Measurements from ENCODE around the gene MRPL53. TPM values are rescaled to one million over a fixed set of nuclear protein-coding genes. Genes with fewer than 3 reads are reported as not detected.

Gene MRPL53
- polyA plus RNA-seq, 1 experiment, result 25.9 TPM

- ChIA-PET POLR2A (interaction anchor here (1.4 to 2.7 kb wide), 4 partner anchors 16 to 32 kb away, joined by 3 to 12 read pairs (median 6); partner anchors contain the start of genes AUP1, CCDC142, HTRA2 and MRPL53), CTCF (interaction anchor here (0.9 to 2.7 kb wide), 2 partner anchors 21 to 84 kb away, joined by 3 to 11 read pairs; partner anchors contain the start of genes CCDC142 and TTC31)
- H3K27ac ChIP-seq (ENCODE audit: low read depth, low read length), result no peak overlapping the region
- H3K9me3 ChIP-seq (ENCODE audit: control insufficient read depth, insufficient read depth, low read length), result no peaks in the 10 kb centered on the region; the same call in 1 of the 2 replicates
- TF ChIP-seq, protein P1, sequence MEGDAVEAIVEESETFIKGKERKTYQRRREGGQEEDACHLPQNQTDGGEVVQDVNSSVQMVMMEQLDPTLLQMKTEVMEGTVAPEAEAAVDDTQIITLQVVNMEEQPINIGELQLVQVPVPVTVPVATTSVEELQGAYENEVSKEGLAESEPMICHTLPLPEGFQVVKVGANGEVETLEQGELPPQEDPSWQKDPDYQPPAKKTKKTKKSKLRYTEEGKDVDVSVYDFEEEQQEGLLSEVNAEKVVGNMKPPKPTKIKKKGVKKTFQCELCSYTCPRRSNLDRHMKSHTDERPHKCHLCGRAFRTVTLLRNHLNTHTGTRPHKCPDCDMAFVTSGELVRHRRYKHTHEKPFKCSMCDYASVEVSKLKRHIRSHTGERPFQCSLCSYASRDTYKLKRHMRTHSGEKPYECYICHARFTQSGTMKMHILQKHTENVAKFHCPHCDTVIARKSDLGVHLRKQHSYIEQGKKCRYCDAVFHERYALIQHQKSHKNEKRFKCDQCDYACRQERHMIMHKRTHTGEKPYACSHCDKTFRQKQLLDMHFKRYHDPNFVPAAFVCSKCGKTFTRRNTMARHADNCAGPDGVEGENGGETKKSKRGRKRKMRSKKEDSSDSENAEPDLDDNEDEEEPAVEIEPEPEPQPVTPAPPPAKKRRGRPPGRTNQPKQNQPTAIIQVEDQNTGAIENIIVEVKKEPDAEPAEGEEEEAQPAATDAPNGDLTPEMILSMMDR (IDR thresholded peaks at IDR 0.05; ENCODE audit: low read depth, low read length), result no peak
- H3K4me3 ChIP-seq (ENCODE audit: low read depth, low read length), result no peak overlapping the region
- no peak for DNase-seq (ENCODE audit: low read depth, low spot score)
- H3K27me3 ChIP-seq (ENCODE audit: control insufficient read depth, insufficient read depth, low read length), result peaks cover 21% of the 10 kb centered on the region
Measured at GRCh38 chr2:74504591-74504990, 32.1 kb upstream of the MRPL53 start.

DNA sequence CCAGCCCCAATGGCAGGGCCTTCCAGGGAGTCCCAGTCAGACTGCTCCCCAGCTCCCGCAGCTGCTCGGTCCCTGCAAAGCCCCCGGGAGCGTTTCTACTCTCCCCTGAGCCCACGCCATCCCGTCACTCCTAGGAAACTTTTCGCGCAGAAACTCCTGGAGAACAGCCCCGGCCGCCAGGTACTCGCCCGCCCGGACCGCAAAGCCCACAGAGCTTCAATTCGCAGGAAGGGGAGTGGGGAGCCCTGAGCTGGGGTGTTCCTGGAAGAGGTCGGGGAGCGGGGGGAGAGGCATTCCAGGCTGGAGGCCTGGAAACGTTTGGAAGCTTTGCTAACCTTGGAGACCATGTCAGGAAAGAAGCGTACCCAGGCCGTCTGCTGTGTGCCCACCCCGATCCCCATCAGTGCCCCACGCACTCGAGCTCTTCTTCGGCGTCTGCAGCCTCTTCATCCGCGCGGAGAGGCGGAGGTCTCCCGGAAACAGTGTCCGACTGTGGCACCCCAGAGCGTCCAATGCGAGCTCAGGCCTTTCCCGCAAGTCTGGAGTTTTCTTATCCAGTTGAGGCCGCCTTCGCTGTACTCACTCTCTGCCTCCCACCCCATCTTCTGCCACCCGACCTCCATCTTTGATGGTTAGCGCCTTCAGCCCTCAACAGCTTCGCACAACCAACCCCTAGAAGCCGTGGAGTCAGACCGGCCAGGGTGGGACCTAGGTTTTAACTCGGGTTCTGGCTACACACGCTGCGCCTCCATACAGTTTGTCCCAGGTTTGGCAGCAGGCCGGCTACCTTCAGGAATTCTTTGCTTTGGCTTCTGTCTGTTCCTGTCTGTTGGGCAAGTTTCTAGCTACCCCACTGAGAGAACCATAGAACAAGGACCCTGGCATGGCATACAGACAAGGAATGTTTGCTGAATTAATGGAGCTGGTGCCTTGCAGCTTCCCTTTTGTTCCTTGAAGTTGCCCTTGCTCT lies 31.3 kb upstream of the MRPL53 start:
- ChIA-PET POLR2A (interaction anchor here (0.5 to 2.7 kb wide), 6 partner anchors 16 to 283 kb away, joined by 3 to 12 read pairs (median 4); partner anchors contain the start of genes AUP1, CCDC142, HTRA2 and LOXL3), CTCF (interaction anchor here (0.9 to 2.7 kb wide), 4 partner anchors 21 to 169 kb away, joined by 3 to 11 read pairs (median 6); partner anchors contain the start of genes CCDC142 and TTC31)
- H3K27me3 ChIP-seq (ENCODE audit: control insufficient read depth, insufficient read depth, low read length), result peaks cover 27% of the 10 kb centered on the region
- TF ChIP-seq, protein P1 (IDR thresholded peaks at IDR 0.05; ENCODE audit: low read depth, low read length), result no peak
- H3K4me3 ChIP-seq (ENCODE audit: low read depth, low read length), result peak overlapping the region; percentile 62
- no peaks in the 10 kb centered on the region; the same call in 1 of the 2 replicates for H3K9me3 ChIP-seq (ENCODE audit: control insufficient read depth, insufficient read depth, low read length)
- H3K27ac ChIP-seq (ENCODE audit: low read depth, low read length), result peak overlapping the region; percentile 90
- no peak for DNase-seq (ENCODE audit: low read depth, low spot score)

GRCh38 chr2:74502720-74503505 lies 30.4 kb upstream of the MRPL53 start:
- peak; percentile 58 for DNase-seq (ENCODE audit: low read depth, low spot score)
- H3K9me3 ChIP-seq (ENCODE audit: control insufficient read depth, insufficient read depth, low read length), result no peaks in the 10 kb centered on the region; the same call in 1 of the 2 replicates
- ChIA-PET CTCF (interaction anchor here (1.2 to 2.7 kb wide), 3 partner anchors 20 to 168 kb away, joined by 4 to 11 read pairs (median 9); partner anchors contain the start of genes CCDC142 and TTC31), POLR2A (interaction anchor here (1.2 to 2.7 kb wide), 5 partner anchors 15 to 51 kb away, joined by 3 to 12 read pairs (median 4); partner anchors contain the start of genes AUP1, CCDC142, HTRA2 and LOXL3)
- H3K27me3 ChIP-seq (ENCODE audit: control insufficient read depth, insufficient read depth, low read length), result peaks cover 34% of the 10 kb centered on the region
- TF ChIP-seq, protein P1 (IDR thresholded peaks at IDR 0.05; ENCODE audit: low read depth, low read length), result peak; percentile 40
- peak overlapping the region; percentile 62 for H3K4me3 ChIP-seq (ENCODE audit: low read depth, low read length)
- peak overlapping the region; percentile 90 for H3K27ac ChIP-seq (ENCODE audit: low read depth, low read length)

DNA sequence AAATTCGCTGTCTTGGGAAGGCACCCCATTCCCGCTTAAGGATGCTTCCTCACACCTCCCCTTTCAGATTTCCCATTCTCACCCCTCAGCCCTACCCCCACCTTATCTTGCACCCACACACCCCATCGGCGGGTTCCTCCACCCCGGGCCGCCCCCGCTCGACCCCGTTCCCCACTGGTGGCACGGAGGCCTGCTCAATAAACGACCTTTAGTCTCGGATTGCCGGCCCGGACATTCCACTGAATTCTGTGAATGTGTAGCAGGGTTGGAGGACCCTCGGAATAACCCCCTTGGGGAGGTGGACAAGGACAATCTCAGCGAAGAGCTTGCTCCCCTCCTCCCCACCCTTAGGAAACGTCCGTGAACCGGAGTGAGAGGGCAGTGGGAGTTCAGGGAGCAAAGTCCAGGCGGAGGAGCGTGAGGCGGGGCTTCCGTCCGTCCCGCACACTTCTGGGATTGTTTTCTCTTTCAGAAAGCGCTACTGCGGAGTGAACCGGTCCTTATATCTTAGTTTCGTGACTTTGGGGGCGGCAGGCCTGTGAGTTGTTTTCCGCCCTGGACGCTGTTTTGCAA lies 29.8 kb upstream of the MRPL53 start:
- no peak overlapping the region for H3K27ac ChIP-seq (ENCODE audit: low read depth, low read length)
- peak overlapping the region; percentile 62 for H3K4me3 ChIP-seq (ENCODE audit: low read depth, low read length)

More for the DNA sequence above, 29.8 kb upstream of the MRPL53 start:
- ChIA-PET CTCF (no interaction called here), POLR2A (interaction anchor here (1.2 kb wide), 1 partner anchor 62 kb away, joined by 3 read pairs; no protein-coding TSS in a partner anchor)
- DNase-seq (ENCODE audit: low read depth, low spot score), result no peak
- TF ChIP-seq, protein P1 (IDR thresholded peaks at IDR 0.05; ENCODE audit: low read depth, low read length), result no peak
- Histone ChIP-seq H3K27me3 (ENCODE audit: control insufficient read depth, insufficient read depth, low read length) (peaks cover 40% of the 10 kb centered on the region), H3K9me3 (ENCODE audit: control insufficient read depth, insufficient read depth, low read length) (no peaks in the 10 kb centered on the region; the same call in 1 of the 2 replicates)

Data from AG04450 (cell line).